Measurements from ENCODE around the gene CNPY4. TPM values are rescaled to one million over a fixed set of nuclear protein-coding genes. Genes with fewer than 3 reads are reported as not detected.

Gene CNPY4
- total RNA-seq, 1 experiment from 2014 or later, result 33.6 TPM

- DNase-seq (ENCODE audit: low read depth), result no peak
Observed at GRCh38 chr7:100148225-100148558, 28.8 kb downstream of the CNPY4 start.

GRCh38 chr7:100148559-100149328 lies 29.3 kb downstream of the CNPY4 start, which contains the start of gene LAMTOR4:
TSS of gene LAMTOR4 (plus strand) at chr7:100148918. CDS start at chr7:100148973, 55 bp downstream.
- DNase-seq (ENCODE audit: low read depth), result peak; percentile 99

GRCh38 chr7:100152404-100152803 lies 33.0 kb downstream of the CNPY4 start:
- DNase-seq (ENCODE audit: low read depth), result no peak

- no peak for DNase-seq (ENCODE audit: low read depth)
Observed at GRCh38 chr7:100152937-100153666, 33.7 kb downstream of the CNPY4 start.

GRCh38 chr7:100153708-100154535 lies 34.5 kb downstream of the CNPY4 start:
- DNase-seq (ENCODE audit: low read depth), result no peak

GRCh38 chr7:100154651-100155491 lies 35.4 kb downstream of the CNPY4 start:
- no peak for DNase-seq (ENCODE audit: low read depth)

GRCh38 chr7:100155553-100156317 lies 36.3 kb downstream of the CNPY4 start:
- DNase-seq (ENCODE audit: low read depth), result no peak

GRCh38 chr7:100156331-100157068 lies 37.1 kb downstream of the CNPY4 start:
- DNase-seq (ENCODE audit: low read depth), result peak; percentile 9

GRCh38 chr7:100157069-100157333 lies 37.6 kb downstream of the CNPY4 start:
- DNase-seq (ENCODE audit: low read depth), result no peak

GRCh38 chr7:100157334-100158228 lies 38.1 kb downstream of the CNPY4 start:
- DNase-seq (ENCODE audit: low read depth), result peak; percentile 80

GRCh38 chr7:100158229-100159098 lies 39.0 kb downstream of the CNPY4 start, which contains the start of gene TRAPPC14:
TSS of gene TRAPPC14 (minus strand) at chr7:100158723. CDS start at chr7:100158499, 224 bp downstream.
- peak; percentile 86 for DNase-seq (ENCODE audit: low read depth)

- peak; percentile 23 for DNase-seq (ENCODE audit: low read depth)
Observed at GRCh38 chr7:100159099-100159623, 39.7 kb downstream of the CNPY4 start.

- DNase-seq (ENCODE audit: low read depth), result no peak
Observed at GRCh38 chr7:100160067-100160466, 40.6 kb downstream of the CNPY4 start.

- peak; percentile 51 for DNase-seq (ENCODE audit: low read depth)
Observed at GRCh38 chr7:100163006-100163531, 43.6 kb downstream of the CNPY4 start.

GRCh38 chr7:100163871-100164270 lies 44.4 kb downstream of the CNPY4 start:
- no peak for DNase-seq (ENCODE audit: low read depth)

GRCh38 chr7:100166317-100166940 lies 47.0 kb downstream of the CNPY4 start:
- DNase-seq (ENCODE audit: low read depth), result no peak
